Measurements from ENCODE around the gene FSD1.
A peak's percentile ranks its signal among the peaks of the same experiment; 100 is the strongest.

The FSD1 gene

GRCh38 chr19:4369109-4369887 is 64.9 kb downstream of the FSD1 start:
- no peak for TF ChIP-seq CTCF (IDR thresholded peaks at IDR 0.05; ENCODE audit: control insufficient read depth, extremely low read depth, insufficient read depth)
- no peak for DNase-seq (ENCODE audit: low read depth)

GRCh38 chr19:4369888-4370260 is 65.5 kb downstream of the FSD1 start:
- TF ChIP-seq CTCF (IDR thresholded peaks at IDR 0.05; ENCODE audit: control insufficient read depth, extremely low read depth, insufficient read depth): peak; percentile 55
- no peak for DNase-seq (ENCODE audit: low read depth)
- no peak overlapping the region for H3K4me3 ChIP-seq (ENCODE audit: low read depth, low read length)

More at GRCh38 chr19:4369109-4369887, 64.9 kb downstream of the FSD1 start:
- no peak overlapping the region; the same call in 1 of the 2 replicates for H3K4me3 ChIP-seq (ENCODE audit: low read depth, low read length)

GRCh38 chr19:4370418-4371041 is 66.1 kb downstream of the FSD1 start:
- H3K4me3 ChIP-seq (ENCODE audit: low read depth, low read length): no peak overlapping the region
- no peak for TF ChIP-seq CTCF (IDR thresholded peaks at IDR 0.05; ENCODE audit: control insufficient read depth, extremely low read depth, insufficient read depth)
- DNase-seq (ENCODE audit: low read depth): no peak

GRCh38 chr19:4371247-4372164 is 67.1 kb downstream of the FSD1 start:
- DNase-seq (ENCODE audit: low read depth): no peak
- H3K4me3 ChIP-seq (ENCODE audit: low read depth, low read length): no peak overlapping the region
- TF ChIP-seq CTCF (IDR thresholded peaks at IDR 0.05; ENCODE audit: control insufficient read depth, extremely low read depth, insufficient read depth): no peak

- no peak overlapping the region for H3K4me3 ChIP-seq (ENCODE audit: low read depth, low read length)
- no peak for TF ChIP-seq CTCF (IDR thresholded peaks at IDR 0.05; ENCODE audit: control insufficient read depth, extremely low read depth, insufficient read depth)
- no peak for DNase-seq (ENCODE audit: low read depth)
These were observed 68.0 kb downstream of the FSD1 start for GRCh38 chr19:4372165-4373012.

GRCh38 chr19:4373013-4373367 is 68.6 kb downstream of the FSD1 start:
- H3K4me3 ChIP-seq (ENCODE audit: low read depth, low read length): no peak overlapping the region
- no peak for TF ChIP-seq CTCF (IDR thresholded peaks at IDR 0.05; ENCODE audit: control insufficient read depth, extremely low read depth, insufficient read depth)
- no peak for DNase-seq (ENCODE audit: low read depth)

All from LNCaP clone FGC (cell line).